ENCODE results near the gene NAA25.
"Not testable (repeated sequence)": the region's sequence is repeated elsewhere in the genome, so short reads cannot be mapped to it uniquely, and the experiment has no call there.

The NAA25 gene

GRCh38 chr12:112010415-112011344 lies 97.9 kb downstream of the NAA25 start:
- no peak for FAIRE-seq
- no peak for DNase-seq (ENCODE audit: low spot score)

DNA sequence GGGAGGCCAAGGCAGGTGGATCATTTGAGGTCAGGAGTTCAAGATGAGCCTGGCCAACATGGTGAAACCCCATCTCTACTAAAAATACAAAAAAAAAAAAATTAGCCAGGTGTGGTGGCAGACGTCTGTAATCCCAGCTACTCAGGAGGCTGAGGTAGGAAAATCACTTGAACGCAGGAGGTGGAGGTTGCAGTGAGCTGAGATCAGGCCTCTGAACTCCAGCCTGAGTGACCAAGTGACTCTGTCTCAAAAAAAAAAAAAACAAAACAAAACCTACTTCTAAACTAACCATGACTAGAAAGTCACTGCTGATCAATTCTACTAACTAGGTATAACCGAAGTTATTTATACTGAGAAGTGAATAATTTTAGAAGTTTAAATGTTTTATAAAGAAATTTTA lies 99.0 kb downstream of the NAA25 start:
- FAIRE-seq; DNase-seq (ENCODE audit: low spot score): not testable (repeated sequence)

DNA sequence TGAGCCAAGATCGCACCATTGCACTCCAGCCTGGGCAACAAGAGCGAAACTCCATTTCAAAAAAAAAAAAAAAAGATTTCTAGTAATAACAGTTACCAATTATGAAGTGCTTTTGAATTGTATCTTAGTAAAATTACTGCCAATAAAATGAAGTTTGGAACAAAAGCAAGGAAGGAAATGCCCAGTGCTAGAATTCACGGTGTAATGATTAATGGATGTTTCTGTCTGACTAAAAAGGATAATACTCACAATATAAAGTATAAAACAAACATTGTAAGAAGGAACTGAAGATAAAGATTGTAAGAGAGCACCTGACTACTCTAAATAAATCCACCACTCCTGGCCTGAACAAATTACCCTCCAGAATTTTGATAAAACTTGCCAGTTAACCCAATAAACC lies 99.7 kb downstream of the NAA25 start:
- no peak for FAIRE-seq

GRCh38 chr12:112007945-112008344 lies 100.6 kb downstream of the NAA25 start:
- FAIRE-seq (no peak), DNase-seq (ENCODE audit: low spot score) (no peak)

More for the DNA sequence above, 99.7 kb downstream of the NAA25 start:
- no peak for DNase-seq (ENCODE audit: low spot score)

DNA sequence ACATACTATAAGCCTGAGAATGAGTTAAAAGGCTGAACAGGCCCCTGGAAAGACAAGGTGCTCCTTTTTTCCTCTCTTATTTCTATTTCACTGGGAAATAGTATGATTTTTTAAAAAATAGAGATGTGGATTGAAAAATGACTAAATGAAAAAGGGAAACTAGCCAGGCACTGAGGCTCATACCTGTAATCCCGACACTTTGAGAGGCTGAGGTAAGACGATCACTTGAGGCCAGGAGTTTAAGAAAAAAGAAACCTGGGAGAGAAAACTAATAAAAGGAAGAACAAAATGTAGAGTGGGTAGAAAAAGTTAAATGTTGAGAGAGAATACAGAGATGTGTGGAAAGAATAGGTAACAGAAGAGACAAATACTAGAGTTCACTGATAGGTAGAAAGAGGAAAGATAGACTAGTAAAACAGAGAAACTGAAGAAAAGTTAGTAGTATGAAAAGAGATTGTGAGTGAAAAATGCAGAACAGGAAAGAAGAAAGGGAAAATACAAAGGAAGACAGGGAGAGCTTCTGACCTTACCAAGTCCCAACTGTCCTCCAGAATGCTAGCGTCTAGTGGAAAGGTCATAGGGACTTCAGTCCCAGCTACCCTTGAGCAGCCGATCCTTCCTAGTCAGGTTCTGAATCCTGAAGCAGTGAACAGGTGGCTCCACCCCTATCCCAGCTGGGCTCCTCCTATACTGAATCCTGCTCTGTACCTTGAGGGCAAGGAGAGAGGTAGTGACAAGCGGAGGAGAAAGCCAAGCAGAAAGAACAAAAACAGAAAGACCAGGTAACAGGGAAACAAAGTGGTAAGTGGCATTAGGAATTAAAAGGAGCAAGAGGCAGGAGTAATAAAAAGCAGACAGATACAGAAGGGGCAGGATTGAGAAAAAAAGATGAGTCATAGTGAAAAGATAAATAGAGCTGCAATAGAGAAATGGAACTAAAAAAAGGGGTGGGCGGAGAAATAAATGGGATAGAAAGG lies 102.9 kb downstream of the NAA25 start:
- FAIRE-seq (no peak), DNase-seq (ENCODE audit: low spot score) (no peak)

DNA sequence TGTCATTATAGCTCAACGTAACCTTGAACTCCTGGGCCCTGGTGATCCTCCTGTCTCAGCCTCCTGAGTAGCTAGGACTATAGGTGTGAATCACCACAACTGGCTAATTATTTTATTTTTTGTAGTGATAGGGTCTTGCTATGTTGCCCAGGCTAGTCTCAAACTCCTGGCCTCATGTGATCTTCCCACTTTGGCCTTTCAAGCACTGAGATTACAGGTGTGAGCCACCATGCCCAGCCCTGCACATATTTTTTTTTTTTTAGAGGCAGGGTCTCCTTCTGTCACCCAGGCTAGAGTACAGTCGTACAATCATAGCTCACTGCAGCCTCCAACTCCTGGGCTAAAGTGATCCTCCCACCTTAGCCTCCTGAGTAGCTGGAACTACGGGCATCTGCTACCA lies 104.5 kb downstream of the NAA25 start:
- FAIRE-seq (no peak), DNase-seq (ENCODE audit: low spot score) (no peak)

GRCh38 chr12:112001576-112001975 lies 107.0 kb downstream of the NAA25 start:
- DNase-seq (ENCODE audit: low spot score) (no peak), FAIRE-seq (no peak)

DNA sequence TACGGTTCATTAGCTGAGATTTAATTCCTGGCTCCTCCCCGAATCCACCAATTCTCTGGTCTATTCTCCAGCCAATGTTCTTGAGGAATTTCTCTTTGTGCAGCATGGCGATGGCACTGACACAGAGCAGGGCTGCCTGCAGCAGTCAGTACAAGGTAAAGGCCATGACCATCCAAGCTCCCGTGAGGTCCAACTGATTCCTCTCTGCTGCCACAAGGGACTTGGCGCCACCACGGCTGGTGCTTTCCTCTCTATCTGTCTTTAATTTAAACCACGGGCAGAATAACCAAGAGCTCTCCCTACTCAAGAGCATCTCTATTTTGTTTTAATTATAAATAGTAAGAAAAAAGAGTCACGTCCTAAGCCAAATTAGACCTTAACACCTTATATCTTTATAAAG lies 107.8 kb downstream of the NAA25 start:
- DNase-seq (ENCODE audit: low spot score) (no peak), FAIRE-seq (no peak)

- not testable (repeated sequence) for FAIRE-seq; DNase-seq (ENCODE audit: low spot score)
Observed at GRCh38 chr12:111999129-111999528, 109.5 kb downstream of the NAA25 start.

- DNase-seq (ENCODE audit: low spot score) (no peak), FAIRE-seq (no peak)
Observed at GRCh38 chr12:111998015-111998414, 110.6 kb downstream of the NAA25 start.

DNA sequence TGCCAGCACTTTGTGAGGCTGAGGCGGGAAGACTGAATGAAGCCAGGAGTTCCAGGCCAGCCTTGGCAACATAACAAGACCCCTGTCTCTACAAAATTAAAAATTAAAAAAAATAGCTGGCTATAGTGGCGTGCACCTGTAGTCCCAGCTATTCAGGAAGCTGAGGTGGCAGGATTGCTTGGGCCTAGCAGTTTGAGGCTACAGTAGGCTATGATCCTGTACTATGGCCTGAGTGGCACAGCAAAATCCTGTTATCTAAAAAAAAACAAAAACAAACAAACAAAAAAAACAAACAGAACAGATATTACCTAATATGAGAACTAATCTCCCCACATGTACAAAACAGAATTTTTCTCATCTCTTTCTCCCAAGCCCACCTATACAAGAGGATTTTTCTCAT lies 111.3 kb downstream of the NAA25 start:
- FAIRE-seq (no peak), DNase-seq (ENCODE audit: low spot score) (no peak)

- DNase-seq (ENCODE audit: low spot score) (no peak), FAIRE-seq (no peak)
Observed at GRCh38 chr12:111995782-111996480, 112.7 kb downstream of the NAA25 start.

GRCh38 chr12:111994211-111995111 lies 114.1 kb downstream of the NAA25 start:
- not testable (repeated sequence) for DNase-seq (ENCODE audit: low spot score); FAIRE-seq

- no peak for DNase-seq (ENCODE audit: low spot score)
- no peak for FAIRE-seq
Observed at GRCh38 chr12:111993292-111994150, 115.1 kb downstream of the NAA25 start.

DNA sequence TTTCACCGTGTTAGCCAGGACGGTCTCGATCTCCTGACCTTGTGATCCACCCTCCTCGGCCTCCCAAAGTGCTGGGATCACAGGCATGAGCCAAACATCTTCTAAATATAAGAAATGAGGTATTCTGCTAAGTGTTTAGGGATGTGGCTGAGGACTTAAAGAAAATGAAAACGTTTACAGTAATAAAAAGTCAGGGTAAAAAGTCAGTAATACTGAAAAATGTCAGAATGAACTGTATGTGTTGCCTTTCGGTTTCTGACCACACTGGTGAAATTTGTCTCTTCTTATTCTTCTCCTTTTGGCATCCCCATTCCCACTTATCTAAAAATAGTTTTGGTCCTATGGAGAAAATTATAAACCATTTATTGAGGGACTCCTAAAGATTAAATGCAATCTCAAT lies 116.1 kb downstream of the NAA25 start:
- FAIRE-seq (no peak), DNase-seq (ENCODE audit: low spot score) (no peak)

GRCh38 chr12:111991946-111992345 lies 116.6 kb downstream of the NAA25 start:
- FAIRE-seq (no peak), DNase-seq (ENCODE audit: low spot score) (no peak)

GRCh38 chr12:111991535-111991934 lies 117.0 kb downstream of the NAA25 start:
- FAIRE-seq: no peak
- no peak for DNase-seq (ENCODE audit: low spot score)

- FAIRE-seq: no peak
- no peak for DNase-seq (ENCODE audit: low spot score)
Observed at GRCh38 chr12:111984820-111985219, 123.8 kb downstream of the NAA25 start.

GRCh38 chr12:111981987-111982386 lies 126.6 kb downstream of the NAA25 start:
- FAIRE-seq (no peak), DNase-seq (ENCODE audit: low spot score) (no peak)

Measured in urothelium cell line (cell line).